MG63 (cell line): Measurements from ENCODE around the gene NUTM1. TPM values are rescaled to one million over a fixed set of nuclear protein-coding genes. Genes with fewer than 3 reads are reported as not detected.

Source experiments
- DNase-seq: peaks from one replicate; pipeline ENCODE4 v3.0.0-alpha.2; 2020
- H3K27me3 ChIP-seq: fragments of 250-450 bp; sonication (Bioruptor Pico); 2 replicates; pipeline ENCODE4 v1.5.1; 2020; ENCODE audit warnings: mild to moderate bottlenecking, moderate library complexity
- H3K36me3 ChIP-seq: fragments of 250-450 bp; sonication (Bioruptor Pico); 2 replicates; pipeline ENCODE4 v1.5.1; 2020; ENCODE audit warnings: mild to moderate bottlenecking, moderate library complexity
- H3K4me3 ChIP-seq: fragments of 250-450 bp; sonication (Bioruptor Pico); 2 replicates; pipeline ENCODE4 v1.5.1; 2020; ENCODE audit warnings: mild to moderate bottlenecking, moderate library complexity
- H3K9me3 ChIP-seq: fragments of 250-450 bp; sonication (Bioruptor Pico); 2 replicates; pipeline ENCODE4 v1.5.1; 2020; ENCODE audit warnings: mild to moderate bottlenecking, moderate library complexity
- total RNA-seq: library from RNA; depleted of rRNA; stranded (reverse); fragments of >200 nt; shearing (Covaris generic); gene quantifications from 2 replicates; pipeline ENCODE4 v1.2.3, GENCODE V29; 2014; ENCODE audit warnings: low replicate concordance

The NUTM1 gene
- total RNA-seq, 1 experiment from 2014 or later = not detected

- Histone ChIP-seq H3K9me3 (no peaks in the 10 kb centered on the region), H3K4me3 (no peak overlapping the region), H3K36me3 (no peaks in the 10 kb centered on the region; the same call in 1 of the 2 replicates), H3K27me3 (no peaks in the 10 kb centered on the region)
- DNase-seq = no peak
Observed at GRCh38 chr15:34357653-34358052, 14.5 kb downstream of the NUTM1 start.

GRCh38 chr15:34358367-34358766 is 15.3 kb downstream of the NUTM1 start:
- no peaks in the 10 kb centered on the region for H3K9me3 ChIP-seq
- DNase-seq = no peak
- no peaks in the 10 kb centered on the region for H3K27me3 ChIP-seq
- H3K4me3 ChIP-seq = no peak overlapping the region
- no peaks in the 10 kb centered on the region; the same call in 1 of the 2 replicates for H3K36me3 ChIP-seq

GRCh38 chr15:34358948-34359347 is 15.8 kb downstream of the NUTM1 start:
- Histone ChIP-seq H3K4me3 (no peak overlapping the region), H3K36me3 (no peaks in the 10 kb centered on the region; the same call in 1 of the 2 replicates), H3K9me3 (no peaks in the 10 kb centered on the region), H3K27me3 (no peaks in the 10 kb centered on the region)
- DNase-seq = no peak

GRCh38 chr15:34359416-34359815 is 16.3 kb downstream of the NUTM1 start:
- Histone ChIP-seq H3K27me3 (no peaks in the 10 kb centered on the region), H3K36me3 (no peaks in the 10 kb centered on the region; the same call in 1 of the 2 replicates), H3K4me3 (no peak overlapping the region), H3K9me3 (no peaks in the 10 kb centered on the region)
- DNase-seq = peak; percentile 37

GRCh38 chr15:34360298-34360697 is 17.2 kb downstream of the NUTM1 start:
- no peaks in the 10 kb centered on the region for H3K9me3 ChIP-seq
- no peak for DNase-seq
- H3K4me3 ChIP-seq = no peak overlapping the region
- H3K36me3 ChIP-seq = no peaks in the 10 kb centered on the region; the same call in 1 of the 2 replicates
- no peaks in the 10 kb centered on the region for H3K27me3 ChIP-seq

- Histone ChIP-seq H3K27me3 (no peaks in the 10 kb centered on the region), H3K4me3 (no peak overlapping the region), H3K9me3 (no peaks in the 10 kb centered on the region), H3K36me3 (no peaks in the 10 kb centered on the region; the same call in 1 of the 2 replicates)
- no peak for DNase-seq
Observed at GRCh38 chr15:34361278-34361677, 18.2 kb downstream of the NUTM1 start.

- H3K4me3 ChIP-seq = no peak overlapping the region
- DNase-seq = no peak
- H3K36me3 ChIP-seq = no peaks in the 10 kb centered on the region; the same call in 1 of the 2 replicates
- no peaks in the 10 kb centered on the region for H3K27me3 ChIP-seq
- no peaks in the 10 kb centered on the region for H3K9me3 ChIP-seq
Observed at GRCh38 chr15:34362047-34362773, 19.1 kb downstream of the NUTM1 start.

- H3K9me3 ChIP-seq = no peaks in the 10 kb centered on the region
- H3K36me3 ChIP-seq = no peaks in the 10 kb centered on the region; the same call in 1 of the 2 replicates
- H3K4me3 ChIP-seq = no peak overlapping the region
- no peak for DNase-seq
- H3K27me3 ChIP-seq = no peaks in the 10 kb centered on the region
Observed at GRCh38 chr15:34364041-34364440, 20.9 kb downstream of the NUTM1 start.

GRCh38 chr15:34365091-34365825 is 22.1 kb downstream of the NUTM1 start:
- Histone ChIP-seq H3K9me3 (no peaks in the 10 kb centered on the region), H3K4me3 (no peak overlapping the region; the same call in 1 of the 2 replicates), H3K36me3 (no peaks in the 10 kb centered on the region; the same call in 1 of the 2 replicates), H3K27me3 (no peaks in the 10 kb centered on the region)
- no peak for DNase-seq

- no peaks in the 10 kb centered on the region; the same call in 1 of the 2 replicates for H3K36me3 ChIP-seq
- no peaks in the 10 kb centered on the region for H3K9me3 ChIP-seq
- peak overlapping the region; percentile 88 for H3K4me3 ChIP-seq
- no peak for DNase-seq
- H3K27me3 ChIP-seq = no peaks in the 10 kb centered on the region
Observed at GRCh38 chr15:34365836-34366235, 22.7 kb downstream of the NUTM1 start.

- peak overlapping the region; percentile 88 for H3K4me3 ChIP-seq
- H3K27me3 ChIP-seq = no peaks in the 10 kb centered on the region
- peak; percentile 59 for DNase-seq
- no peaks in the 10 kb centered on the region for H3K9me3 ChIP-seq
- no peaks in the 10 kb centered on the region; the same call in 1 of the 2 replicates for H3K36me3 ChIP-seq
Observed at GRCh38 chr15:34366271-34367065, 23.4 kb downstream of the NUTM1 start.

- H3K4me3 ChIP-seq = peak within 1 kb of the TSS; percentile 88
- no peaks in the 10 kb centered on the region; the same call in 1 of the 2 replicates for H3K36me3 ChIP-seq
- DNase-seq = peak; percentile 81
- H3K27me3 ChIP-seq = no peaks in the 10 kb centered on the region
- no peaks in the 10 kb centered on the region for H3K9me3 ChIP-seq
Observed at GRCh38 chr15:34367101-34368081, 24.3 kb downstream of the NUTM1 start, which contains the start of gene LPCAT4. TSS of gene LPCAT4 (minus strand) at chr15:34367196. CDS start at chr15:34367100, 96 bp downstream.

GRCh38 chr15:34370129-34370528 is 27.0 kb downstream of the NUTM1 start:
- no peaks in the 10 kb centered on the region for H3K9me3 ChIP-seq
- DNase-seq = no peak
- H3K27me3 ChIP-seq = no peaks in the 10 kb centered on the region
- no peak overlapping the region for H3K4me3 ChIP-seq
- H3K36me3 ChIP-seq = no peaks in the 10 kb centered on the region

GRCh38 chr15:34370643-34371042 is 27.5 kb downstream of the NUTM1 start:
- Histone ChIP-seq H3K4me3 (no peak overlapping the region), H3K36me3 (no peaks in the 10 kb centered on the region)

GRCh38 chr15:34373951-34374350 is 30.8 kb downstream of the NUTM1 start:
- Histone ChIP-seq H3K4me3 (no peak overlapping the region), H3K36me3 (no peaks in the 10 kb centered on the region), H3K9me3 (no peaks in the 10 kb centered on the region), H3K27me3 (no peaks in the 10 kb centered on the region)
- no peak for DNase-seq

More at GRCh38 chr15:34370643-34371042, 27.5 kb downstream of the NUTM1 start:
- Histone ChIP-seq H3K27me3 (no peaks in the 10 kb centered on the region), H3K9me3 (no peaks in the 10 kb centered on the region)
- DNase-seq = no peak

- Histone ChIP-seq H3K4me3 (no peak overlapping the region), H3K36me3 (no peaks in the 10 kb centered on the region)
- DNase-seq = no peak
Observed at GRCh38 chr15:34374816-34375215, 31.7 kb downstream of the NUTM1 start.

More at GRCh38 chr15:34374816-34375215, 31.7 kb downstream of the NUTM1 start:
- no peaks in the 10 kb centered on the region for H3K27me3 ChIP-seq
- H3K9me3 ChIP-seq = no peaks in the 10 kb centered on the region
